Measurements from ENCODE around the gene GSG1L2.

GSG1L2 gene
- 0 reads per million in 2 donors for total RNA-seq

- no peak for DNase-seq
Measured at GRCh38 chr17:9821921-9822320, at the start of gene GSG1L2. Gene GSG1L2, minus strand, starts transcription at chr17:9822079. Its CDS starts 8 bp downstream, at chr17:9822071.

DNA sequence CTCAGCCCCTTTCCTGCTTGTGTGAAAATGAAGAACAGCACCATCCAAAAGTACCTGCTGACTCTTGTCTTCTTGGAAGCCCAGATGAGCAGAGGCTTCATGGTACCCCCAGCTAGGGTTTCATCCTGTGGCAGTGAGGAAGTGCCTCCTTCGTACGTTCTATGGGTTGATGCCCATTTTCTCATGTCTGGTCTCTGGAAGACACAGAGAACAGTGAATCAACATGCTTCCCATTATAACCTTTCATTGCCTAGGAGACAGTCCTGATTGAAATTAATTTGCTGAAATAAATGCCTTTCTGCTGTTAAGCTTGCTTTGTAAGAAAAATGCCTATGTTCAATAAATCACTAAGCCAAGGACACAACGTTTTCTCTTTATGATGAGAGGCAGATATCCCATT is 46.7 kb upstream of the GSG1L2 start:
- DNase-seq = no peak

GRCh38 chr17:9865586-9865985 is 43.7 kb upstream of the GSG1L2 start:
- DNase-seq = no peak

- no peak for DNase-seq
Measured at GRCh38 chr17:9862949-9863348, 41.1 kb upstream of the GSG1L2 start.

GRCh38 chr17:9862220-9862619 is 40.3 kb upstream of the GSG1L2 start:
- DNase-seq = no peak

- no peak for DNase-seq
Measured at GRCh38 chr17:9860851-9861250, 39.0 kb upstream of the GSG1L2 start.

- no peak for DNase-seq
Measured at GRCh38 chr17:9859781-9860180, 37.9 kb upstream of the GSG1L2 start.

GRCh38 chr17:9855036-9855435 is 33.2 kb upstream of the GSG1L2 start:
- no peak for DNase-seq

DNA sequence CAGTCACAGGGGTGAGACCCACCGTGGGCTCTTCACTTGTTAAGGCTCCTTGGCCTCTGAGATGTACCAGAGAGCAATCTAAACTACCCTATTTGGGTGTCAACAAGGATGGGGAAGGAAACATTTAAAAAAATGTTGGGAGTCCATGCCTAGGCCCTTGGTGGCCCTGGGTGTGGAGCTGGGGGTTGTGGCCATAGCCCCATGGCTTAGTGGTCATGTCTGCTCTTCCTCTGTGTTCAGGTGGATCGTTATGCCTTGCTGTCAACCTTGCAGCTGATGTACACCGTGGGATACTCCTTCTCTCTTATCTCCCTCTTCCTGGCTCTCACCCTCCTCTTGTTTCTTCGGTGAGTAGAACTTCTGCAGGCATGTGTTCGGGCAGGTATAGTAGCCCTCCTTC is 32.4 kb upstream of the GSG1L2 start:
- no peak for DNase-seq

GRCh38 chr17:9850151-9850550 is 28.3 kb upstream of the GSG1L2 start:
- no peak for DNase-seq

- DNase-seq = no peak
Measured at GRCh38 chr17:9845306-9845705, 23.4 kb upstream of the GSG1L2 start.

DNA sequence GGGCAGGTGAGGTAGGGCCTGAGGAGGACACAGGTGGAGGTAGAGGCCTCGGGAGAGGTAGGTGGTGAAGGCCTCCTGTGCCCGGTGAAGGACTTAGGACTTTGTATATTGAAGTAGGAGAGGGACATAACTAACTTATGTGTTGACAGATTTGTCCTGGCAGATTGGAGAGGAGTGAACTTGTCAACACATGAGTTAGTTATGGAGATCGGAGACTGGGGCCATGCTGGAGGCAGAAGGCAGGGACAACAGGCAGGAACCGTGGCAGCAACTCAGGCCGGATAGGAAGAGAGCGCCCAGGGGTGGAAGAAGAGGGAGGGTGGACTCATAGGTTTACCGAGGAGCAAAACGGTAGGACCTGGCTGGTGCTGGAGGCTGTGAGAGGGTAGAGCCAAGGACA is 22.3 kb upstream of the GSG1L2 start:
- no peak for DNase-seq

DNA sequence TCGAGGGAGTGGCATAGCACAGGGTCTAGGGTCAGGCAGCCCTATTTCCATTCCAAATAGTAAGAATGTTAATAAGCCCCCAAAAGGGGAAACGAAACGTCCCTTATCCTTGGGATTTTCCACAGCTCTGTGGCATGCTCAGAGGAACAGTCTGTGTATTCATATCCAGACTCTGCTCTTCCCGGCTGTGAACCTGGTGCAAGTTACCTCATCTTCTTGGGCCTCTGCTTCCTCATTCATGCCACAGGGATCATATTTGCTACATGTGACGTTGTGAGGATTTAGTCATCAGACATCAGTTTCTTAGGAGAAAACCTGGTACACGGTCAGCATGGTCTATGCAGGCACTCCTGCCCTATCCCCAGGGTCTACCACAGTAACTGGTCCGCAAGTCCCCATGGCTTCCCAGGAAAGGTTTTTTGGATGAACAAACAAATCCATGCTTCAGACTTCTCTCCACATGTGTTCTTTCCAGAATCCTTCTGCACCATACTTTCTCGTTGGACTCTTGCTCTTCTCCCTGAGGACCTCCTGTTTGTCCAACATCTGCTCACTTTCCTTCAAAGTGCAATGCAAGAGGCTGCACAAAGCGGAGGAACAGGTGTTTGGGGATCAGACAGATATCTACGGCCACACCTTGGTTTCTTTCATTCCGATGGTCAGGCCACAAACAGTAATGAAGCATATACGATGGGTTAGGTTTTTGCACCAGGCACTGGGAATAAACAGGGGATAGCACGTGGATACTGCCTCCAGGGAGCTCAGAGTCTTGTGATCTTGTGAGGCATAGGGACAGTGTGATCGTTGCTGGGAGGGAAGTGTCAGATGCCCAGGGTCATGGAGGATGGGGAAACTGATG is 21.5 kb upstream of the GSG1L2 start:
- no peak for DNase-seq

DNA sequence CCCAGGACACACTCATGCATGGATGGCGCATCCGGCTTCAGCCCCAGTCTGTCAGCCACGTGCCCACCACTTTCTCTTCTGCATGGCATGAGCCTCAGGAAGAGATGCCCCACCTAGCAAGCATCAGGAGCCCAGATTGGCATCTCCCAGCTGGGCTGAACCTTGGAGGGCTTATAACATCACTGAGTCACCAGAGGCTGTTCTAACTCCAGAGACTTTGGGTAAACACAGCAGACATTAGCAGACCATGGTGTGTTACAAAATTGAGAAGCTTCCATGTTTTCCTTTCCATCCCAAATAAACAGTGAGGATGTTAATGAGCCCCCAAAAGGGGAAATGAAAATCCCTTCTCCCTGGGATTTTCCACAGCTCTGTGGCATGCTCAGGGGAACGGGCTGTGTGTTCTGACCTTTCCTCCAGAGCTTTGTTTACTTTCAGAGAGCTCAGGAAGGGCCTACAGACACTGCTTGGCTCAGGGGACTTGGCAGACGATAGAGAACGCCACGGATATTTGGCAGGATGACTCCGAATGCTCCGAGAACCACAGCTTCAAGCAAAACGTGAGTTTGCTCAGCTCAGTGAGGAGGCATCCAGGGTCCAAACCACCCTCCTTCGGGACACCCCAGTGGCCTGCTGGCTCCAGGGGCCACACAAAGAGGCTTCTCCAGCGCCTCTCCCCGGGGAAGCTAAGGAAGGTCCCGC is 20.3 kb upstream of the GSG1L2 start:
- DNase-seq = no peak

- DNase-seq = no peak
Measured at GRCh38 chr17:9839433-9839832, 17.6 kb upstream of the GSG1L2 start.

DNA sequence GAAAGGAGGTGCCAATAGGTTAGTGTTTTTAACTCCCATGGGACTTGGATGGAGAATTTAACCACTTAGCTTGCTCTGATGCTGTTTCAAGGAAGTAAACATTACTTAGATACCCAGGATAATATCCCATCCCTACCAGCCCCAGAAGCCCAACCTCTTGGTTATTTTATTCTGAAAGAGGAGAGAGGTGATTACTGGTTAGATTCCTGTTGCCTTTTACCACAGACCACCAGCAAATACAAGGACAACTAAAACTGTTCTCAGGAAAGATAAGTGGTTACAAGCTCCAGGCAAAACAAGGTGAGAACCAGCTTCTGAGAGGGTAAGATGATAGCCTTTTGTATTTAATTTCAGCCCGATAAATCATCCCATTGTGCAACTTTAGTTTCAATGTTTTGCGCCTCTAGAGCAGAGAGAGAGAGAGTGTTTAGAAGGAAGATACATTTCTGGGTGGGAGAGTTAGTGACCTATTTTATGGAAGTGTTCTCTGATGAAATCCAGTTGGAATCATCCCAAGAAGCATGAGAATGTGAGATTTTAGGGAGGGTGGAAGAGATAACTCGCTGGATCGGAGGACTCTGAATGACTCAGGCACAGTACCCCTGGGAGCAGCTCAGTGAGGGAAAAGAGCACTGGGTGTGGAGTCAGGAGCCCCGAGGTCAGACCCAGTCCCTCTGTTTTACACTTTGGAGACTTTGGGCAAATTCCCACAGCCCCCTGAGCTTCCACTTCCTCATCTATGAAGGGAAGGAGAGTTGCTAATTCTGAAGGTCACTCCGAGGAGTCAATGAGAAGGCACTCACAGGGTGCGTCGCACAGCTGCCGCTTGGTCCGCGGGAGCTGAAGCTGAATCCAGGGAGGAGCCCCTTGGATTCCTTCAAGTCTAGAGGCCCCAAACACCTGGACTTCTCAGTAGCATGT is 15.9 kb upstream of the GSG1L2 start:
- DNase-seq = no peak

DNA sequence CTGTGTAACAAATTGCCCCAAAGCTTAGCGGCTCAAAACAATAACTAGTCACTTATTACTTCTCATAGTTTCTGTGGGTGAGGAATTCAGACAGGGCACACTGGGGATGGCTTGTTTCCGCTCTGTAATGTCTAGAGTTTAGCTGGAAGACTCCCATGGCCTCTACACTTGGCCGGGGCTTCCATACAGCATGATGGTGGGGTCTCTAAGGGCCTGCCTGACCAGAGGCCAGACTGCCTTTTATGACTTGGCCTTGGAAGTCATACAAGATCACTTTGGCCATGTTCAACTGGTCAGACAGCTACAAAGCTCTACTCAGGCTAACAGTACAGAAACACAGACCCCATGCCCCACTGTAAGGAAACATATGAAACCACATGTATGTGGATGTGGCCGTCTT is 12.0 kb upstream of the GSG1L2 start:
- DNase-seq = no peak

GRCh38 chr17:9830711-9831110 is 8.8 kb upstream of the GSG1L2 start:
- no peak for DNase-seq

DNA sequence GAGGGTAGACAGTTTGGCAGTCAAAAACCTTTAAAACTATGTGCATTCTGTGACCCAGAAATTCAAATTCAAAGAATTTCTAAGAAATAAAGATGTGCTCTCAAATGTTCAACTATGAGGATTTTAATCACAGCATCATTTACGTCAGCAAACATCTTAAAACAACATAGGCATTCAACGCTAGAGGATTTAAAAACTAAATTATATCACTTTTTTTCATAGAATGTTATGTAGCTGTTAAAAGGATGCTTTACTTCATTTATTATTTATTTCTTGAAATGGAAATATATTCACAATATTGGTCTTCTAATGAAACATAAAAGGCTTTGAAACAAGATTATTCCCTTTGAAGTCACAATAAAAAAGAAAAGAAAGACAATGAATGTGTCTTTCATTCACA is 7.5 kb upstream of the GSG1L2 start:
- no peak for DNase-seq

GRCh38 chr17:9828296-9829295 is 6.7 kb upstream of the GSG1L2 start:
- DNase-seq = no peak

DNA sequence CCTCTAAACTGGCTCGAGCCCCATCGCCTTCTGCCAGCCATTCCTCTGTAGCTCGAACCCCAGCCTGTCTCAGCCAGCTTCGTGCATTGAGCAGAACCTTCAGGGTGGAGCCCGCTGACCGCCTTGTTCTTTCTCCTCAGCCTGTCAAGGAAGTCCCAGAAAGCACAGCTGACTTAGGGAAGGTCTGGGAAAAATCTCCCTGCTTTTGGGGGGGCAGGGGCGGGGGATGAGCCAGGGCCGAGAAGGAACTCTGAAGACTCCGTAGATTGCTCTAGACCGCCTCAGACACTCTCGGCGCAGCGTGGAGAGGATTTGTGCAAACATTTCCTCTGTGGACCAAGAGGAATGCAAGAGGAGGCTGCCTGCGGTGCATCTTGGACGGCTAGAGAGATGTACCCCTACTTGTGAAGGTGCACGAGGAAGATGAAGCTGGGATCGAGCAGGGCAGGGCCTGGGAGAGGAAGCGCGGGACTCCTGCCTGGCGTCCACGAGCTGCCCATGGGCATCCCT is 3.8 kb upstream of the GSG1L2 start, which contains the start of gene GLP2R:
Gene GLP2R (plus strand): TSS at position 284 of the 510 bp plus-strand sequence. CDS start 140 bp downstream, at position 424.
- no peak for DNase-seq

Data from activated gamma-delta T cell (primary cell).